GM21825 (cell line): ENCODE results near the gene IFIT5.
"Not testable (repeated sequence)": the region's sequence is repeated elsewhere in the genome, so short reads cannot be mapped to it uniquely, and the experiment has no call there.

ENCODE experiments used
- ATAC-seq: cut with Tn5 transposase; IDR thresholded peaks from one replicate; pipeline ENCODE4 v1.9.1; 2021; ENCODE audit warnings: mild to moderate bottlenecking, moderate library complexity; ENCODE audit not compliant: unreplicated experiment

IFIT5 gene

DNA sequence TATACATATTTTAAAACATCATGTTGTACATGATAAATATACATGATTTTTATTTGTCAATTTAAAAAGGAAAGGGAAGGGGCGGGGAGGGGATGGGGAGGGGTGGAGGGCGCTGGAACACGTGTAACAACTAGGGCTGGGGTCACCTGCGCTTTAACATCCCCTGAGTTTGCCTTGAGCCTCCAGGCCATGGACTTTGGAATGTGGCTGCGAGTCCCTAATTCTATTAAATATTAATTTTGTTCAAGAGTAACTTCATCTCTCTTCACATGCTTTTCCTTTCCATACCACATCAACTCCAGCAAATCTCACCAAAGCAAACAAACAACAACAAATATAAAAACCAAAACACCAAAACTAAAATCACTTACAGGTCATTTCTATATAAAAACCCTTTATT is 10.6 kb downstream of the IFIT5 start:
- no peak for ATAC-seq

DNA sequence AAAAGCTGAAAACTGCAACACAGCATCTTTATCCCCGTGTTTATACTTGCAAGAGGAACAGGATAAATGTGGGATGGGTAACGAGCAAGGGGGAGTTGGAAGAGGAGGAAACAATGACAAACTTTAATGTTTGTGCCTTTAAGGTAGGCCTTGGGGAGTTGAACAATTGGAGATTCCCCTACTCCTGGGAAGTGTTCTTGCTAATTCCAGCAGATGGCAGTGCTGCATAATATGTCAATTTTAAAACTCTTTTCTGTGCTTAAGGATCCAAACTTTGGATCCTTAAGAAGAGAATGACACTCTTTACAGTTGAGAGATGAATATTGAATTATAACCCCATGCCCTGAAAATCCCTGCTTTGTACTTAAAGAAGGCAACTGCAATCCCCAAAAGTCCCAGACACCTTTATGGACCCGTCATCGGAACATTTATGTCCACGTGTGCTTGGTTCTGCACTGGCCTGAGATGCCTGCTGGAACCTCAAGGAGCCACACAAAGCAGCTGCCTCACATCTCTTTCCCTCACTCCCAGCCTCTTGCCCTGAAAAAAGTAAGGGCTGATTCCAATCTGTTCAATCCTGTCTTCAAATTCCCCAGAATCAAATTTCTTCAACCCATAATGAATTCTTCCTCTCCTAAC is 12.0 kb downstream of the IFIT5 start:
- no peak for ATAC-seq

DNA sequence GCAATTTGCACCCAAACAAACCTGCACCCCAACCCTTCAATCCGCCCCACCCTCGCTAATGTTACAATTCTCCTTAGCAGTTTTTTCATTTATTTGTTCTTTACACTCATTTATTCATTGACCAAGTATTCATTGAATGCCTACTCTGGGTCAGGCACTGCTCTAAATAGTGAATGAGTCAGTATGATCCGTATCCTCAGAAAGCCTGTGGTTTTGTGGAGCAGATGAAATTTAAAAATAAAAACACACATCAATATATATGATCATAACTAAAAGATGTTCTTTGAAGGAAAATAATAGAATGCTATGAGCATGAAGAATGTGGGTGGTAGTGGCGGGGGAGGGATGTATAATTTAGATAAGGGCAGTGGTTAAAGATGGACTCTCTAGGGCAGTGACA is 13.3 kb downstream of the IFIT5 start:
- ATAC-seq: no peak

DNA sequence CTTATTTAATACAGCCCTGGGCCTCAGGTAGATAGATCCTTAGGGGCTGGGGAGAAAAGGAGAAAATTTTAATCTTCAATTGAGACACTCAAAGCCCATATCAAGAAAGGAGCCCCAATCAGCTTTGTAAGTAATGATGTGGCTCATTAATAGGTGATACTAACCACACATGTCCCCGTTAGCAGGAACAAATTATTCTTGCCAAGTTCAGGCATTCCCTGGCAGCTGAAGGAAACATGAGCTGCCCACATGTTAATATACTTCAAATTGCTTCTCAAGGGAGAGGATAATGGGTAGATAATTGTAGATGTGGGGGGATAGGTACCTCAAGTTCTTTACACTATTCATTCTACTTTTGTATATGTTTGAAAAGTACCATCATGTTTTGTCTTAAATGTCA is 14.5 kb downstream of the IFIT5 start:
- ATAC-seq: no peak

DNA sequence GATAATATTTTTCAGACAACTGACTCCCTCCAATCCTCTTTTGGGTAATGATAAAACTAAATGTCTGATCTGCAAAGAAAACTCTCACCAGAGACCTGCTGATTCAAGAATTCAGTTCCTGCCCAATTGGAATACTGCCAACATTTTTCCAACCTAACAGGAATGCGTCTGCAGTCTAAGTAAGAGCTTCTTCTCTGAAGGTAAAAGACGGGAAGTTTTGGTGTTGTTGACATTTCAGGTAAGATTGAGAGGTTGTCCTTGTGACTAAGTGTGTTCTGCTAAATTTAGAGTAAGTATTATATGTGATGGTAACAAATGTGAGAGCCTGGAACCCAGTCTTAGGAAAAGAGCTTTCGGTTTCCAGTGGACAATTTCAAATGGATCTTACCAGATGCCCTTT is 17.6 kb downstream of the IFIT5 start:
- ATAC-seq: no peak

DNA sequence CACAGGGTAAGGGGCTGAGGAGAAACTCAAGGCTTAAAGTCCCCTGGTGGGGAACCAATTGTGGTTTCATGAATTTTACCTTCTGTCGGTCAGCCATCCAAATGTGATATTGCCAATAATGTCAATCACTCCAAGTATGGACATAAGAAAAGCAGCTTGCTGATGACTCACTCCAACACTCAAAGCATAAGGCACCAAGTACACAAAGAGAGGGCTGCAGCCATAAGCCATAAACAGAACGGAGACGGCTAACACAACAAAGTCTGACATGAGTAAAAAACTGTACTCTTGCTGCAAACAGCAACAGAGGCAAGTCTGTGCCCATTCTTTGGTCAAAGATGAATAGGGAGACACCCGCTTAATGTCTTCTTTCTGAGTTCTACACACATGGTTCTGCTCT is 24.2 kb downstream of the IFIT5 start:
- ATAC-seq: no peak

DNA sequence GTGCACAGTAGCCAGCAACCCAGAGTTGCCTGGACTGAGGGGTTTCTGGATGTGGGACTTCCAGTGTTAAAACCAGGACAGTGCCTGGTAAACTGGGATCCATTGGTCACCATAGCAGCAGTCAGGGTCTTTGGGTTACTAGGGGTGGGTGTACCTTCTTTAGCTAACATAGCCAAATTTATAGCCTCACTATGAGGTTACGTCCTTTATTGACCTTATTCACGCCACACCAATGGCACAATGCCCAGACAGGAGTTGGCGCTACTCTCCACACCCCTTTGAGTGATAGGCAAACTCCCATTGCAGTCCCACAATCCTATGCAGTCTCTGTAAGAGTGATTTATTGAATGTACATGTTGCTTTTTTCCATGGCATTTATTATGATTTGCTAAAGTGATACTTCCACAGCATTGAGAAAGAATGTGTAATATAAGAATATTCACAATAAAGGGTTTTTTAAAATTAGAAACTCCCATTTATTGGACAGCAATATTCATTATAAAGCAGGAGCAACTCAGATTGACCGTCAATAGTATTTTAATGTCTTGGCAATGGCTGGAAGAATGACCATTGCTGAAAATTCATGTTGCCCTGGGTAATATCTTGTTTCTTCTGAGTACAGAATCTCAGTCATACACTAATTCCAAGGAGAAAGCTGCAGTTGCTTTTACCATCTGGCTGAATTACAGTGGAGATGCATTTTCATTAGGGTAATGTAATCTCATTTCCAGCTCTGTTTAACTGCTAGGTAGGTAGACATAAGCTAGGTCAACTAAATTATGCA is 26.1 kb downstream of the IFIT5 start:
- ATAC-seq: no peak

DNA sequence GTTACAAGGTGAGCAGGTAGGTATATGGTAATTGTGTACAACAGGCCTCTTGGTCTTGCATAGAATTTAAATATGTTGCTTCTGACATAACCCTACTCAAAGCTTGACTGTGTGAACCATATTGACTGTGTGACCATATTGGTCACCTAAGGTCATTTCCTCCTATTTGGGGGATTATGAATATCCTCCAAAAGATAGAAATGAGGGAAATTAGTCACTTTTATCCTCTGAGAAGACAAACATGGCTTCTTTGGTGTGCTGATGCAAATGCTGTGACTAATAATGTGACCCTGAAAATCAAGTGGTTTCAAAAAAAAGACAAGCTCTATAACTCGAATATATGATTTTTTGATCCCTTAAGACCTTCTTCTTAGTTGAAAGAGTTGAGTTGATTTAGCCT is 27.9 kb downstream of the IFIT5 start:
- ATAC-seq: no peak

DNA sequence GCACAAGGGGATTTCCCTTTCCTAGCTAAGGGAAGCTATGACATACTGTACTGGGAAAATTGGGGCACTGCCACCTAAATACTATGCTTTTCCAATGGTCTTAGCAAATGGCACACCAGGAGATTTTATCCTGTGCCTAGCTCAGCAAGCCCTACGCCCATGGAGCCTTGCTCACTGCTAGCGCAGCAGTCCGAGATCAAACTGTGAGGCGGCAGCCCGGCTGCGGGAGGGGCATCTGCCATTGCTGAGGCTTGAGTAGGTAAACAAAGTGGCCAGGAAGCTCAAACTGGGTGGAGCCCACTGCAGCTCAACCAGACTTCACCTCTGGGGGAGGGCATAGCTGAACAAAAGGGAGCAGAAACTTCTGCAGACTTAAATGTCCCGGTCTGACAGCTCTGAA is 30.5 kb downstream of the IFIT5 start:
- not testable (repeated sequence) for ATAC-seq

DNA sequence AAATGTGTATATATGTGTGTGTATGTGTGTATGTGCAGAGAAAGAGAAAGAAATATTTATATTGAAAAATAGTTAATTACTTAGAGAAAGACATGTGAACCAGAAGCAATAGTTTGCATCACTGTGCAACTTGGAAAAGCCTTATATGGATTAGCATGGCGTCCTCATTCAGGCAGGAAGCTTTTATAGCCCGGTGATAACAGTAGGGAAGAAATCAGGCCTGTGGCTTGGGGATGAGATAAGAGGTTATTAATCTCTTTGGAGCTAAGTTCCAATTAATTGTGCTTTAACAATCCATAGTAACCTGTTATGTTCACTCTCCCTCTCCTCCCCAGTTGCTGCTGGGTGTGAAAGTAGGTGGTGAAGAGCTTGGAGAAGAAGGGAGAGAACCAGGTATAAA is 36.5 kb downstream of the IFIT5 start:
- ATAC-seq: no peak

DNA sequence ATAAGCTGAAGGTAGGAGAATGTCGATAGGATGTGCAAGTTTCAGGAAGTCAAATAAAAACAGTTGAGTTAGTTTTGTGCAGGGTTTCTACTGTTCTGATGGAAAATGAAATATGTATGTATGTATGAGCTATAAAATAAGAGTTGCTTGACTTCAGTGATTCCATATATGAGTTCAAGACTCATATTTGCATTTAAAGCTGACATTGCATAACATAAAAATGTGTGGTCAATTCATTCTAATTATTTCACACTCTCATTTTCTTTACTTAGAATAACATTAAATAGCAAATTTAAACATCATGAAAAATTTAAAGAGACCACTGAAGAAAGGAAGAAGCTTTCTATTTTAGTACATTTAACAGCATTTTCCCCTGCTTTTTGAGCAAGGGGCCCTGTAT is 37.8 kb downstream of the IFIT5 start:
- ATAC-seq: no peak

DNA sequence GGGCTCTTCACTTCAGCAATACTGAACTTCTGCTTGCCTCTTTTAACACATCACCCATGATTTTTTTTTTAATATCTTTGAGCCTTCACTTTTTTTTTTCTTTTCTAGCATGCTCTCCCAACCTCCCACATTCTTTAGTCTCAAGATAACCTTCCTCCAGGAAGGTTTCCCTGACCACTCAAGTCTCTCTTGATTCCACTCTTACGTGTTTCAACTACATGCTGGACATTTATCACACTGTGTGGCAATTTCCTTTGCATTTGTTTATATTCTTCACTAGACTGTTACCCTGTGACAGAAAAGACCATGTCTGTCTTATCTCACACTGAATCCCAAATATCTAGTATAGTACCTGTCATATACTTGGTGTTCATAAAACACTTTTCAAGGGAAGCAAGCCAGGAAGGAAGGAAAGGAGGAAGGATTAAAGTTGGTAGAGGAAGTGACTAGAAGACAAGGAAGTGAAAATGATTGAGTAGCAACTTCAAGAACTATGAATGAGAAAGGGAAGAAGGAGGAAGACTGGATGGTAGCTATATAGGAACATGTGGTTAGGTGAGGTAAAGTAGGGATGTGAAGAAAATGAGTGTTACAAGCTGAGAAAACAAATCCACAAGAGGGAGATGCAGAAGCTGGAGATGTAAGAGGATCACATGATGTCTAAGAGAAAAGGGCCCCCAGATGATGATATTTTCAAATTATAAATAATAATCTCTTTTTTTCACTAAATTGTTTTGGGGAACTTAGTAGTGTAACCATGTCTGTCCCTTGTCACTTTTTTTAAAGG is 40.4 kb downstream of the IFIT5 start:
- ATAC-seq: no peak

DNA sequence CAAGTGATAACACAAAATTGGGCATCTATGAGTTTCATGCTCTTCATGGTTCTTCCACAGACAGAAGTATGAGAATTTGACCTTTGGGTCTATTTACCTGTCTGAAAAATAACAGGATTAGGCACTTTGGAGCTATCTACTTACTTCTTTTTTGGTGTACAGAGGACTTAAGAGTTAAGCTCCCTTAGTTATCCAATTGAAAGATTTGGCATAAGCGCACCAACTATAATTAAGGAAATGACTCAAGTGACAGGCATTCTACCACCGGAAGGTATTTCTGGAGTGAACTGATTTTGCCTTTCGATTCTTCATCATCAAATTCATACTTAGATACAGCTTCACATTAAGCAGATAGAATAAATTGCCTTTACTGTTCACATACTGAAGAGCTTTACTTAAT is 43.9 kb downstream of the IFIT5 start:
- ATAC-seq: no peak

DNA sequence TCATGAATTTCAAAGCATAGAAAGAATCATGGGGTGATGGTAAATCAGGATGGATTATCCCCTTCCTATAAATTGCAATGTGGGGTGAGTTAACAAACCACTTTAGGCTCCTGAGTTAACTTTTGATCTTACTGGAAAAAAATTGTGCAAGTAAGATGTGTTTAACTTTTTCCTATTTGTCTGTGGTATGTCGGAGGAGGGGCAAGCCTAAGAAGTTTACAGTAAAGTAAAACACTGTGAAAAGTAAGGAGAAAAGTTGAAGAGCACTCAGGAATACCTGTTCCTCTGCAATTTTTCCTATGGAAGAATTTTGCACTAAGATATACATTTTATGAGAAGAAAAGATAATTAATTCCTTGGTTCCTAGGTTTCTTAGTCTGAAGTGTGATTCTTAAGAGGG is 44.4 kb downstream of the IFIT5 start:
- ATAC-seq: no peak

DNA sequence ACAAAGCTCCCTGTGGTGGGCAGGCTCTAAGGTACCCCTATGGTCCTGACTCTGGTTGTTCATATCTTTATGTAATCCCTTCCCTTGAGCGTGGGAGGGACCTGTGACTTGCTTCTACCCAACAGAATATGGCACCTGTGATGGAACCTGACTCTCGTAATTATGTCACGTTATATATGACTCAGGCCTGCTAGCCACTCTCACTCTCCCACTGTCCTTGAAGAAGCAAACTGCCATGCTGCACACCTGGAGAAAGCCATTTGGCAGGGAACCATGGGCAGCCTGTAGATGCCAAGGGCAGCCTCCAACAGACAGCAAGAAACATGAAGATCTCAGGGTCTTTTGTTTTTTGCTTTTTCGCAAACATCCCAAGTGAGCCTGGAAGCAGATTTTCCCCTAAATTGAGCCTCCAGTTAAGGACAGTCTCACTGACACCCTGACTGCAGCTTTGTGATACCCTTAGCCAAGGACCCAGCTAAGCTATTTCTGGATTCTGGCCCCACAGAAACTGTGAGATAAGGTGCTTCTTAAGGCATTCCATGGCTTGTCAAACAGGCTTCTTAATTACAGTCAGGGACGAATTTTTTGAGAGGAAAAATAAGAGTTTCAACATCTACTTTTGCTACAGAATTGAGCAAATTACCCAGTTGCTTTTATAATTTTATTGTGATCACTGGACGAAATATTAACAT is 49.6 kb downstream of the IFIT5 start:
- no peak for ATAC-seq

DNA sequence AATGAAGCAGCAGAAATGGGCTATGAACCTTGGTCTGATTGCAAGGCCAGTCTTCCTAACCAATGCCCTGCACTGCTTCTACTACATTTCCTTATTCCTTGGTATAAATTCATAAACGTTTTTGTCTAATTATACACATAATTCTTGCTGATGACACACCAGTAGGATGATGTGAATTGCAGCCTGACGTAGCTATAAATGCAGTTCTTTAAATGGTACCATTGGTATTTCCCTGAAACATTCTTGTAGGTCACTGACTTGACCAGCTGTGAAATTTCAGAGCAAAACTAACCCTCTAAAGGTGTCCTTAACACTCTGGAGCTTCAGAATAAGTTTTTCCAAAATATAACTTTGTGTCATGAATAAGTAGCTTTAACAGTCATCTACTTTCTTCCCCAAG is 50.8 kb downstream of the IFIT5 start:
- no peak for ATAC-seq

DNA sequence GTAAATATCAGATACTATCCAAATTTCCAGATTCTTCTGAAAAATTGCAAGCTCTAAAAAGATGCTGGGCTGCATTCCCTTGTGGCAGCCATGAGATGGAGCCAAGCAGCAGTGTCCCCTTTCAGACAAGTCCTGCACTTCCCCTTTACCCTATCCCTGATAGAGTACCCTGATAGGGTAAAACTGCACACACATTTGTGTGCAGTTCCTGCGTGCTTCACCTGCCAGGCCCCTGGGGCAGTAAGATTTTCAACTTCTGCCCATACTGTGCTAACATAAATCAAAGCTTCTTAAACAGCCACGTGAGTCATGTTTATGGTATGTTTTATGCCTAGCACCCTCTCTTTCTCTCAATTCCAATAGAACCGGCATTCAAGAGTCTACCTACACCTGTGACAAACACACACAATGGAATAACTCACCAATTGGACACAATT is 52.2 kb downstream of the IFIT5 start:
- ATAC-seq: no peak

DNA sequence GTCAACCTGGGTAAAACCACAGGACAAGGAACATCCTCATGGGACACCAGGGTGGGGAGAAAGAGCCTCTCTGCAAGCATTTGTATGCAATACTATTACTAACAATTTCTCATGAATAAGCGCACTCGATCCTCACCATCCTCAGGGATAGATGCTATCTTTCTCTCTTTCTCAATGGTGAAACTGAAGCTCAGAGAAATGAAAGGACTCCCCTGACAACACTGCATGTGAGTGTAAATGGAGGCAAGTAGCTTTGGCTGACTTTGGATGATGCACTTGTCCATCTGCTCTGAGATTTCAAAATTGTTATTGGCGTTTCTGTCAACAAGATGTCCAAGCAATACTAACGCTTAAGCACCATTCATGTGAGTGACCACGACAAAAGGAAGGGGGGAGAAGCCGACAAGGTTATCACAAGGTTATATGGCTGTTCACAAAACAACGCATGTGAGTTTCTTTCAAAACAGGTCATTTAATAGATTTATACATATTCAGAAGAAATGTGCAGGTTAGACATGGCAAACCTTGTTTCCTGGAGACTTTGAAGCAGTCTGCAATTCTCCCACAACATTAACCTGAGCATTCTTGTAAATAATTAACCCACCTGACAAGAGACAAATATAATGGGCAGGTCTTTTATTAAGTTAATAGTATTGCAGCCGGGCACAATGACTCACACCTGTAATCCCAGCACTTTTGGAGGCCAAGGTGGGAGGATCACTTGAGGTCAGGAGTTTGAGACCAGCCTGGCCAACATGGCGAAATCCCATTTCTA is 54.0 kb downstream of the IFIT5 start:
- no peak for ATAC-seq

DNA sequence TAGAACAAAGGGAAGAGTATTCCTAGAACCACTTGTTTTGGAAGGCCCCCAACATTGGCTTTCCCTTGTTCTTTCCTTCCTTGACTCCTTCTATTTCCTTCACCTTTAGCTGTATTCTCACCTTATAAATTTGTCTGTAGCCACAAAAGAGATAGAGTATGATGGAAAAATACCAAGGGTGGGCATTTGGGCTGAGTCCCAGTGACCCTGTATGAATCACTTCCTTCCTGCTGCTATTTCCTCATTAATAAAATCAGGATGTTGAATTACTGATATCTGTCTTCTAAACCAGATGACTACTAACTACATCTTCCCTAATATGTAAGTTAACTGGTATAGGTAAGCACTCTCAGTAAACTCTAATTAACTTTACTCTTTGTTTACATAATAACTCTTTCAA is 55.1 kb downstream of the IFIT5 start:
- ATAC-seq: no peak
